ENCODE results near the gene ELMO1. TPM values are rescaled to one million over a fixed set of nuclear protein-coding genes. Genes with fewer than 3 reads are reported as not detected.

The ELMO1 gene
- total RNA-seq, 8 experiments from 2014 or later, result 4.2 to 121 (median 40.0) TPM

- WGBS, 10 experiments, result 0 to 100% (median 66%) methylated on average over 1 to 3 of the region's 3 CpGs; no CpG with 5 or more reads in 2 of the 10 experiments
- Histone ChIP-seq H3K27ac (no peak overlapping the region), H3K4me1 (replicated peaks in 1 of 2) (peaks cover 8 to 15% of the 10 kb centered on the region in 2 donors), H3K4me3 (no peak overlapping the region)
- no peak for ATAC-seq (replicated peaks in 6 of 8)
- in situ Hi-C loops (cut with MboI; ENCODE audit: low pct_unique_long_range_greater_than_20kb in 2 of 9, low sequenced_read_pairs in 9 of 9, unreplicated experiment in 9 of 9), result no loop called here
Measured at GRCh38 chr7:36906956-36907635, 541.6 kb downstream of the ELMO1 start.

- WGBS, 10 experiments, result 19 to 100% (median 88%) methylated on average over 1 to 4 of the region's 4 CpGs; no CpG with 5 or more reads in 2 of the 10 experiments
- Histone ChIP-seq H3K4me1 (replicated peaks in 1 of 2) (peaks cover 8 to 15% of the 10 kb centered on the region in 2 donors), H3K27ac (no peak overlapping the region), H3K4me3 (no peak overlapping the region)
- ATAC-seq (replicated peaks in 6 of 8), result no peak
- in situ Hi-C loops (cut with MboI; ENCODE audit: low pct_unique_long_range_greater_than_20kb in 2 of 9, low sequenced_read_pairs in 9 of 9, unreplicated experiment in 9 of 9), result no loop called here
Measured at GRCh38 chr7:36906448-36906847, 542.2 kb downstream of the ELMO1 start.

GRCh38 chr7:36905841-36906240 lies 542.8 kb downstream of the ELMO1 start:
- in situ Hi-C loops (cut with MboI; ENCODE audit: low pct_unique_long_range_greater_than_20kb in 2 of 9, low sequenced_read_pairs in 9 of 9, unreplicated experiment in 9 of 9), result no loop called here
- 0 to 100% (median 91%) methylated on average over 1 to 2 of the region's 2 CpGs for WGBS, 10 experiments
- H3K4me3 ChIP-seq, result no peak overlapping the region
- ATAC-seq (replicated peaks in 6 of 8), result no peak
- no peak overlapping the region for H3K27ac ChIP-seq
- peaks cover 8 to 15% of the 10 kb centered on the region in 2 donors for H3K4me1 ChIP-seq (replicated peaks in 1 of 2)

GRCh38 chr7:36904802-36905201 lies 543.9 kb downstream of the ELMO1 start:
- Histone ChIP-seq H3K27ac (no peak overlapping the region), H3K4me1 (replicated peaks in 1 of 2) (peaks cover 8 to 15% of the 10 kb centered on the region in 2 donors), H3K4me3 (no peak overlapping the region)
- in situ Hi-C loops (cut with MboI; ENCODE audit: low pct_unique_long_range_greater_than_20kb in 2 of 9, low sequenced_read_pairs in 9 of 9, unreplicated experiment in 9 of 9), result no loop called here
- ATAC-seq (replicated peaks in 6 of 8), result peak in 4 of 8 experiments; percentile 25 to 68 (median 43)
- WGBS, 10 experiments, result 0 to 71% (median 30%) methylated on average over 1 to 2 of the region's 2 CpGs; no CpG with 5 or more reads in 2 of the 10 experiments

- WGBS, 10 experiments, result 0 to 100% (median 57%) methylated on average over 1 to 3 of the region's 3 CpGs; no CpG with 5 or more reads in 3 of the 10 experiments
- in situ Hi-C loops (cut with MboI; ENCODE audit: low pct_unique_long_range_greater_than_20kb in 2 of 9, low sequenced_read_pairs in 9 of 9, unreplicated experiment in 9 of 9), result no loop called here
- no peak for ATAC-seq (replicated peaks in 6 of 8)
Measured at GRCh38 chr7:36904101-36904500, 544.6 kb downstream of the ELMO1 start.

GRCh38 chr7:36900988-36901710 lies 547.5 kb downstream of the ELMO1 start:
- Histone ChIP-seq H3K27ac (no peak overlapping the region), H3K4me1 (replicated peaks in 1 of 2) (peaks cover 8 to 15% of the 10 kb centered on the region in 2 donors), H3K4me3 (no peak overlapping the region)
- ATAC-seq (replicated peaks in 6 of 8), result no peak
- 31 to 100% (median 92%) methylated on average over 2 to 3 of the region's 4 CpGs; no CpG with 5 or more reads in 2 of the 10 experiments for WGBS, 10 experiments
- in situ Hi-C loops (cut with MboI; ENCODE audit: low pct_unique_long_range_greater_than_20kb in 2 of 9, low sequenced_read_pairs in 9 of 9, unreplicated experiment in 9 of 9), result no loop called here

More at GRCh38 chr7:36904101-36904500, 544.6 kb downstream of the ELMO1 start:
- Histone ChIP-seq H3K4me1 (replicated peaks in 1 of 2) (peaks cover 8 to 15% of the 10 kb centered on the region in 2 donors), H3K27ac (no peak overlapping the region), H3K4me3 (no peak overlapping the region)

- Histone ChIP-seq H3K27ac (no peak overlapping the region), H3K4me3 (no peak overlapping the region), H3K4me1 (replicated peaks in 1 of 2) (peaks cover 0 to 2% of the 10 kb centered on the region in 2 donors)
- ATAC-seq (replicated peaks in 6 of 8), result no peak
- in situ Hi-C loops (cut with MboI; ENCODE audit: low pct_unique_long_range_greater_than_20kb in 2 of 9, low sequenced_read_pairs in 9 of 9, unreplicated experiment in 9 of 9), result no loop called here
- 21 to 100% (median 69%) methylated on average over 1 to 5 of the region's 5 CpGs; no CpG with 5 or more reads in 1 of the 10 experiments for WGBS, 10 experiments
Measured at GRCh38 chr7:36898186-36898585, 550.5 kb downstream of the ELMO1 start.

GRCh38 chr7:36896956-36897590 lies 551.6 kb downstream of the ELMO1 start:
- Histone ChIP-seq H3K4me1 (replicated peaks in 1 of 2) (no peaks in the 10 kb centered on the region), H3K27ac (no peak overlapping the region), H3K4me3 (no peak overlapping the region)
- 40 to 100% (median 100%) methylated on average over 1 to 2 of the region's 4 CpGs; no CpG with 5 or more reads in 5 of the 10 experiments for WGBS, 10 experiments
- peak in 1 of 8 experiments; percentile 43 for ATAC-seq (replicated peaks in 6 of 8)
- in situ Hi-C loops (cut with MboI; ENCODE audit: low pct_unique_long_range_greater_than_20kb in 2 of 9, low sequenced_read_pairs in 9 of 9, unreplicated experiment in 9 of 9), result no loop called here

GRCh38 chr7:36896418-36896817 lies 552.2 kb downstream of the ELMO1 start:
- WGBS, 10 experiments, result 20 to 100% (median 100%) methylated on average over 1 of the region's 1 CpG; no CpG with 5 or more reads in 2 of the 10 experiments
- Histone ChIP-seq H3K4me3 (no peak overlapping the region), H3K4me1 (replicated peaks in 1 of 2) (no peaks in the 10 kb centered on the region), H3K27ac (no peak overlapping the region)
- in situ Hi-C loops (cut with MboI; ENCODE audit: low pct_unique_long_range_greater_than_20kb in 2 of 9, low sequenced_read_pairs in 9 of 9, unreplicated experiment in 9 of 9), result no loop called here
- no peak for ATAC-seq (replicated peaks in 6 of 8)

- in situ Hi-C loops (cut with MboI; ENCODE audit: low pct_unique_long_range_greater_than_20kb in 2 of 9, low sequenced_read_pairs in 9 of 9, unreplicated experiment in 9 of 9), result no loop called here
- ATAC-seq (replicated peaks in 6 of 8), result peak in 6 of 8 experiments; percentile 20 to 71 (median 55)
- H3K4me3 ChIP-seq, result no peak overlapping the region
- H3K27ac ChIP-seq, result no peak overlapping the region
- no peaks in the 10 kb centered on the region for H3K4me1 ChIP-seq (replicated peaks in 1 of 2)
- WGBS, 10 experiments, result 14 to 100% (median 80%) methylated on average over 1 to 3 of the region's 4 CpGs; no CpG with 5 or more reads in 3 of the 10 experiments
Measured at GRCh38 chr7:36895192-36895591, 553.5 kb downstream of the ELMO1 start.

- ATAC-seq (replicated peaks in 6 of 8), result no peak
- in situ Hi-C loops (cut with MboI; ENCODE audit: low pct_unique_long_range_greater_than_20kb in 2 of 9, low sequenced_read_pairs in 9 of 9, unreplicated experiment in 9 of 9), result no loop called here
- WGBS, 10 experiments, result 67 to 100% (median 93%) methylated on average over 1 of the region's 1 CpG; no CpG with 5 or more reads in 4 of the 10 experiments
- no peak overlapping the region for H3K4me3 ChIP-seq
- no peak overlapping the region for H3K27ac ChIP-seq
- no peaks in the 10 kb centered on the region for H3K4me1 ChIP-seq (replicated peaks in 1 of 2)
Measured at GRCh38 chr7:36894190-36894589, 554.5 kb downstream of the ELMO1 start.

GRCh38 chr7:36889182-36889581 lies 559.5 kb downstream of the ELMO1 start:
- Histone ChIP-seq H3K4me3 (no peak overlapping the region), H3K4me1 (replicated peaks in 1 of 2) (no peaks in the 10 kb centered on the region), H3K27ac (no peak overlapping the region)
- ATAC-seq (replicated peaks in 6 of 8), result peak in 1 of 8 experiments; percentile 7
- 0 to 82% (median 40%) methylated on average over 1 of the region's 1 CpG; no CpG with 5 or more reads in 5 of the 10 experiments for WGBS, 10 experiments
- in situ Hi-C loops (cut with MboI; ENCODE audit: low pct_unique_long_range_greater_than_20kb in 2 of 9, low sequenced_read_pairs in 9 of 9, unreplicated experiment in 9 of 9), result no loop called here

- Histone ChIP-seq H3K4me3 (no peak overlapping the region), H3K4me1 (replicated peaks in 1 of 2) (no peaks in the 10 kb centered on the region), H3K27ac (no peak overlapping the region)
- ATAC-seq (replicated peaks in 6 of 8), result peak in 1 of 8 experiments; percentile 28
- in situ Hi-C loops (cut with MboI; ENCODE audit: low pct_unique_long_range_greater_than_20kb in 2 of 9, low sequenced_read_pairs in 9 of 9, unreplicated experiment in 9 of 9), result no loop called here
- WGBS, 10 experiments, result 0 to 95% (median 73%) methylated on average over 1 to 2 of the region's 2 CpGs; no CpG with 5 or more reads in 4 of the 10 experiments
Measured at GRCh38 chr7:36887969-36888368, 560.7 kb downstream of the ELMO1 start.

All from motor neuron (in vitro differentiated cells).